GM23338 (cell line): ENCODE results near the gene UBASH3A. TPM values are rescaled to one million over a fixed set of nuclear protein-coding genes. Genes with fewer than 3 reads are reported as not detected.

Experiments
- ATAC-seq: fragments of 200-7000 bp; cut with Tn5 transposase; 3 replicates; pipeline ENCODE4 v1.9.1; 2020
- DNase-seq: peaks from one replicate; pipeline ENCODE4 v3.0.0-alpha.2; 2015; ENCODE audit warnings: low spot score
- H2AFZ ChIP-seq: fragments of 200-600 bp; sonication (generic); 2 replicates; pipeline ENCODE4 v1.8.0; 2016; ENCODE audit warnings: antibody characterized with exemption, mild to moderate bottlenecking, moderate library complexity
- H3F3A ChIP-seq: fragments of 200-600 bp; sonication (generic); replicated peaks from 2 replicates; pipeline ENCODE4 v1.8.0; 2017; ENCODE audit warnings: antibody characterized with exemption, mixed run types, low read depth
- H3K27ac ChIP-seq: fragments of 200-600 bp; sonication (generic); 2 replicates; pipeline ENCODE4 v1.6.1; 2016; ENCODE audit warnings: low read depth
- H3K27me3 ChIP-seq: fragments of 200-600 bp; sonication (generic); 2 replicates; pipeline ENCODE4 v1.8.0; 2016; ENCODE audit warnings: mild to moderate bottlenecking, mixed run types, moderate library complexity; ENCODE audit not compliant: insufficient read depth
- H3K36me3 ChIP-seq: fragments of 200-600 bp; sonication (generic); 2 replicates; pipeline ENCODE4 v1.8.0; 2016; ENCODE audit warnings: mild to moderate bottlenecking; ENCODE audit not compliant: insufficient read depth
- H3K4me1 ChIP-seq: fragments of 200-600 bp; sonication (generic); 2 replicates; pipeline ENCODE4 v1.8.0; 2016; ENCODE audit warnings: mild to moderate bottlenecking, moderate library complexity; ENCODE audit not compliant: insufficient read depth
- H3K4me2 ChIP-seq: fragments of 200-600 bp; sonication (generic); 2 replicates; pipeline ENCODE4 v1.7.1; 2017; ENCODE audit warnings: mixed run types
- H3K4me3 ChIP-seq: fragments of 200-600 bp; sonication (generic); 2 replicates; pipeline ENCODE4 v1.6.1; 2016; ENCODE audit warnings: mixed run types
- H3K79me2 ChIP-seq: fragments of 200-600 bp; sonication (generic); replicated peaks from 2 replicates; pipeline ENCODE4 v1.8.0; 2017; ENCODE audit warnings: mild to moderate bottlenecking; ENCODE audit not compliant: insufficient read depth
- H3K9me2 ChIP-seq: fragments of 200-600 bp; sonication (generic); 2 replicates; pipeline ENCODE4 v1.8.0; 2017; ENCODE audit not compliant: insufficient read depth
- H4K20me1 ChIP-seq: fragments of 200-600 bp; sonication (generic); replicated peaks from 2 replicates; pipeline ENCODE4 v1.8.0; 2017; ENCODE audit warnings: mild to moderate bottlenecking; ENCODE audit not compliant: insufficient read depth
- H3K27ac Mint-ChIP-seq: 2 replicates; pipeline ENCODE4 v1.8.0; 2020; ENCODE audit warnings: inconsistent platforms, mild to moderate bottlenecking, moderate library complexity, mixed read lengths
- H3K27me3 Mint-ChIP-seq: 3 replicates; pipeline ENCODE4 v1.8.0; 2022; ENCODE audit warnings: low read depth, mild to moderate bottlenecking, moderate library complexity, mixed read lengths, inconsistent platforms; ENCODE audit not compliant: insufficient read depth, poor library complexity
- H3K36me3 Mint-ChIP-seq: 3 replicates; pipeline ENCODE4 v1.8.0; 2021; ENCODE audit warnings: low read depth, mild to moderate bottlenecking, inconsistent platforms, moderate library complexity, mixed read lengths
- H3K4me1 Mint-ChIP-seq: 3 replicates; pipeline ENCODE4 v1.8.0; 2020; ENCODE audit warnings: mild to moderate bottlenecking, inconsistent platforms, mixed read lengths
- H3K4me3 Mint-ChIP-seq: 3 replicates; pipeline ENCODE4 v1.8.0; 2021; ENCODE audit warnings: moderate library complexity, mild to moderate bottlenecking, inconsistent platforms, mixed read lengths
- H3K9me3 Mint-ChIP-seq: 3 replicates; pipeline ENCODE4 v1.8.0; 2020; ENCODE audit warnings: moderate library complexity, mild to moderate bottlenecking, inconsistent platforms, mixed read lengths
- REST ChIP-seq: IDR thresholded peaks from one replicate; pipeline ENCODE4 v1.6.1; 2018; ENCODE audit warnings: antibody characterized with exemption; ENCODE audit not compliant: unreplicated experiment
- STAT1 ChIP-seq: IDR thresholded peaks from one replicate; pipeline ENCODE4 v1.6.1; 2016; ENCODE audit warnings: antibody characterized with exemption; ENCODE audit not compliant: unreplicated experiment
- ZNF114 ChIP-seq: fragments of 250-450 bp; sonication (Bioruptor Pico); IDR thresholded peaks from 2 replicates; pipeline ENCODE4 v1.5.0; 2020; ENCODE audit warnings: mild to moderate bottlenecking, moderate library complexity
- ZNF331 ChIP-seq: fragments of 250-450 bp; sonication (Bioruptor Pico); IDR thresholded peaks from 2 replicates; pipeline ENCODE4 v1.5.0; 2020; ENCODE audit warnings: low read depth, mild to moderate bottlenecking, moderate library complexity
- ZNF462 ChIP-seq: fragments of 250-450 bp; sonication (Bioruptor Pico); IDR thresholded peaks from 2 replicates; pipeline ENCODE4 v1.5.0; 2020; ENCODE audit warnings: mild to moderate bottlenecking, moderate library complexity
- polyA plus RNA-seq: library from polyadenylated mRNA; unstranded; fragments of >200 nt; fragmentation: Nextera tagmentation; extraction: Ambion mirVana; gene quantifications from 2 replicates; pipeline ENCODE4 v1.2.1, GENCODE V29; 2016
- total RNA-seq: library from RNA; depleted of rRNA; stranded (reverse); fragments of >200 nt; shearing (Covaris generic); gene quantifications from 2 replicates; pipeline ENCODE4 v1.2.3, GENCODE V29; 2014

Gene UBASH3A
- total and polyA plus RNA-seq, 2 experiments from 2014 or later: not detected

GRCh38 chr21:42444745-42445059 is 41.0 kb downstream of the UBASH3A start:
- no peaks in the 10 kb centered on the region for H3K9me3 Mint-ChIP-seq
- Histone ChIP-seq H4K20me1 (no peaks in the 10 kb centered on the region), H3K4me1 (no peaks in the 10 kb centered on the region), H3K36me3 (no peaks in the 10 kb centered on the region), H3F3A (no peaks in the 10 kb centered on the region), H3K27ac (no peak overlapping the region), H3K4me2 (no peak overlapping the region), H3K27me3 (no peaks in the 10 kb centered on the region), H3K4me3 (no peak overlapping the region), H2AFZ (no peak overlapping the region), H3K79me2 (no peaks in the 10 kb centered on the region), H3K9me2 (no peaks in the 10 kb centered on the region)
- no peak overlapping the region for H3K27ac Mint-ChIP-seq
- DNase-seq: no peak
- H3K4me1 Mint-ChIP-seq: peaks cover 3% of the 10 kb centered on the region; the same call in 2 of the 3 replicates
- H3K4me3 Mint-ChIP-seq: no peak overlapping the region
- TF ChIP-seq REST: no peak
- TF ChIP-seq ZNF331: no peak
- no peak for TF ChIP-seq ZNF462 (CRISPR knock-in tag)
- TF ChIP-seq STAT1: no peak
- no peak for TF ChIP-seq ZNF114 (CRISPR knock-in tag)
- no peak for ATAC-seq
- peaks cover 15% of the 10 kb centered on the region for H3K27me3 Mint-ChIP-seq
- no peaks in the 10 kb centered on the region for H3K36me3 Mint-ChIP-seq
